Mammary epithelial cell (primary cell): ENCODE data around the gene CNPY3.

ENCODE experiments used
- EZH2 ChIP-seq: IDR thresholded peaks from 2 replicates; pipeline ENCODE4 v1.6.1; 2012; ENCODE audit warnings: low read length, inconsistent platforms, borderline replicate concordance
- TF ChIP-seq, protein P1 (sequence below), 2 donors: IDR thresholded peaks in 1 of 2; conservative IDR thresholded peaks in 1 of 2; 2 replicates each; pipeline ENCODE4 v1.5.1; 2011 to 2012; ENCODE audit warnings: inconsistent platforms in 2 of 2, low read length in 2 of 2, mild to moderate bottlenecking in 2 of 2, control low read depth in 1 of 2, low read depth in 1 of 2; ENCODE audit not compliant: insufficient read depth in 1 of 2; ENCODE audit errors: extremely low read depth in 1 of 2

DNA sequence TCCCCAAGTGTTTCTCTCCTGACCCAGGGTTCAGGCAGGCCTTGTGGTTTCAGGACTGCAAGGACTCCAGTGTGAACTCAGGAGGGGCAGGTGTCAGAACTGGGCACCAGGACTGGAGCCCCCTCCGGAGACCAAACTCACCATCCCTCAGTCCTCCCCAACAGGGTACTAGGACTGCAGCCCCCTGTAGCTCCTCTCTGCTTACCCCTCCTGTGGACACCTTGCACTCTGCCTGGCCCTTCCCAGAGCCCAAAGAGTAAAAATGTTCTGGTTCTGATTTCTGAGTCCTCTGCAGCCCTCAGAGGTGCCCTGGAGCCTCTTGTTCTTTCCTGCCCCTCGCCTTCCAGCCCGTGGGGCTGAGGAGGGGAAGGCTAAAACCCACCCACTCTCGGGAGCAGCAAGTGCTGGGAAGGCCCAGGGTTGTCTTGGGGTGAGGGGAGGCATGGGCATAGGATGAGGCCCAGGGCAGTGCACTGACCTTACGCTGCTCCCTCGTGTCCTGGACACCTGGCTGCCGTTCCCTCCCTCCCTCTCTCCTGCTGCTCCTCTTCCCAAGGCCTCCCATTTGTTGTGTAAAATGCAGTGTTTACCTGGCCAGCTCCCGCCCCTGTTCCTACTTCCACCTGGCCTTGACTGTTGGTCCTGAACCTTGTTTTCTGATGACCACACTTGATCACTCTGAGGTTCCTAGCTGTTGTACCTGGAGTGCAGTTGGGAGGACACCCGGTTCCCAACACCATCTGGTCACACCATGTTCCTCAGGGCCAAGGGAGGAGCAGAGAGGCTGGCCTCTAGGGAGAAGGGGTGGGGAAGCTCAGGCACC, 9.9 kb downstream of the CNPY3 start:
- TF ChIP-seq, protein P1, sequence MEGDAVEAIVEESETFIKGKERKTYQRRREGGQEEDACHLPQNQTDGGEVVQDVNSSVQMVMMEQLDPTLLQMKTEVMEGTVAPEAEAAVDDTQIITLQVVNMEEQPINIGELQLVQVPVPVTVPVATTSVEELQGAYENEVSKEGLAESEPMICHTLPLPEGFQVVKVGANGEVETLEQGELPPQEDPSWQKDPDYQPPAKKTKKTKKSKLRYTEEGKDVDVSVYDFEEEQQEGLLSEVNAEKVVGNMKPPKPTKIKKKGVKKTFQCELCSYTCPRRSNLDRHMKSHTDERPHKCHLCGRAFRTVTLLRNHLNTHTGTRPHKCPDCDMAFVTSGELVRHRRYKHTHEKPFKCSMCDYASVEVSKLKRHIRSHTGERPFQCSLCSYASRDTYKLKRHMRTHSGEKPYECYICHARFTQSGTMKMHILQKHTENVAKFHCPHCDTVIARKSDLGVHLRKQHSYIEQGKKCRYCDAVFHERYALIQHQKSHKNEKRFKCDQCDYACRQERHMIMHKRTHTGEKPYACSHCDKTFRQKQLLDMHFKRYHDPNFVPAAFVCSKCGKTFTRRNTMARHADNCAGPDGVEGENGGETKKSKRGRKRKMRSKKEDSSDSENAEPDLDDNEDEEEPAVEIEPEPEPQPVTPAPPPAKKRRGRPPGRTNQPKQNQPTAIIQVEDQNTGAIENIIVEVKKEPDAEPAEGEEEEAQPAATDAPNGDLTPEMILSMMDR (conservative IDR thresholded peaks at IDR 0.05 in 1 of 2, IDR thresholded peaks at IDR 0.05 in 1 of 2; ENCODE audit: extremely low read depth in 1 of 2, insufficient read depth in 1 of 2, low read depth in 1 of 2, low read length in 2 of 2): no peak
- TF ChIP-seq EZH2: no peak
